Nucleus accumbens (tissue), 56 donors: ENCODE measurements around the gene BBS7.

ENCODE experiments used
- DNase-seq, 56 donors: peaks; one replicate each; lab custom pipeline; 2025; lab: John Stamatoyannopoulos, UW

Gene BBS7

DNA sequence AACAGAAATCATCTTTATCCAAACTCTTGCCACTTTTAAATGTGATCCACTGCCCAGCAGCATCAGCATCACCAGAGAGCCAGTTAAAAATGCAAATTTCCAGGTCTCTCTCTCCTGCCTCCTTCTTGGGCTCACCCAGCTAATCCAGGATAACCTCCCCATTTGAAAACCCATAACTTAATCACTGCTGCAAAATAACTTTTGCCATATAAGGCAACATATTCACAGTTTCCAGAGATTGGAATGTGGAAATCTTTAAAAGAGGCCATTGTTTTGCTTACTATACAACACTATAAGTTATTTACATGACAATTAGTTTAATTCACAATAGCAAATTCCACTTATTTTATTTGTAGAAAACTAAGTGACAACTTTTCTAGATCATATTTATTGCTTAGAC is 74.0 kb downstream of the BBS7 start:
- no peak for DNase-seq

DNA sequence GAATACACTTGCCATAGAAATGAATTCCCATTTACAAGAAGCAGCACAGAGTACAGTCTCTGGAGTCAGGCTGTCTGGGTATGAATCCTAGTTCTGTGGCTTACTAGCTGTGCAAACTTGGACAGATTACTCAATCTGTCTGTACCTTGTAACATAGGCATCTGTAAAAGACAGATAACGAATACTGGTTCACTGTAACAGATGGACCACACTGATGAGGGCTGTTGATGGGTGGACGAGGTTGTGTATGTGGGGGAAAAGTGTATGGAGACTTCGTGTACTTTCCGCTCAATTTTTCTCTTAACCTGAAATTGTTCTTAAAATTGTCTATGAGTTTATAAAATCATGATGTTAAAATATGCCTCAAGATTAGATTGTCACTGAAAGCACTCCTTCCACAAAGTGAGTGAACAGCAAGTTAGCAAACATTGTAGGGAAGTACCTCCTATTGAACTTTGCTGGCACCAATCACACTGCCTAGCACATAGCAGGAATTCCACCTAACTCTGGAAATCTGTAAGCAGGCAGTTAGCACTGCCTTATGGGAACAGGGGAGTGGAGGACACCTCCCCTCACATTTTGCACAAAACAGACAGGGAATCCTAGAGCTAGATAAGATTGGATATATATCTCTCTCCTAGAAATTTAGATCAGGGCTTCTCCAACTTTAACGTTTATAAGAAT is 75.6 kb downstream of the BBS7 start:
- DNase-seq: no peak

DNA sequence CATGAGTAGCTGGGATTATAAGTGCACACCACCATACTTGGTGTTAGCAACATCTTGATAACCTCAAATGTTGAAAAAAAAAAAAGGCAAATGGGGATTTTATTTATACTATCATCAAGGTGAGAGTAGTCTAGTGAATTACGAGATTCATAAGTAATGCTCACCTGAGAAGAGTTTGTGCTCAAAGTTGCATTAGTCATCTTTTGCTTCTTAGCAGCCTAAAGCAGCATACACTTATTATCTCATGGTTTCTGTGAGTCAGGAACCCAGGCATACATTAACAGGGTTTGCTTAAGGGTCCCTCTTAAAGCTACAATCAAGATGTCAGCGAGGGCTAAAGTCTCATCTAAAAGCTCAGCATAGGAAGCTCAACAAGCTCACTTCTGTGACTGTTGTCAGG is 77.3 kb downstream of the BBS7 start:
- DNase-seq: no peak

DNA sequence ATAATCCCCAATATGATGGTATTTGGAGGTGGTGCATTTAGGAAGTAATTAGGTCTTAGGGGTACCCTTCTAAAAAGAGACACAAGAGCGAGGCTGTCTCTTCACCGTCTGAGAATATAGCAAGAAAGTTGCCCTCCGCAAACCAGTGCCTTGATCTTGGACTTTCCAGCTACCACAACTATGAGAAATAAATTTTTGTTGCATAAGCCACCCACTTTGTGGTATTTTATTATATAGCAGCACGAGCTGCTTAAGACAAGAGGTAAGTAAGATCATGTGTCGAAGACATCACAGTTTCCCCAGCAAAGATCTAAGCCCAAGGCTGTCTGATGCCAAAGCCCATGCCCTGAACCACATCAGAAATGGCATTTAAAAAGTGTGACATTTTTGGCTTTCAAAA is 78.8 kb downstream of the BBS7 start:
- no peak for DNase-seq

DNA sequence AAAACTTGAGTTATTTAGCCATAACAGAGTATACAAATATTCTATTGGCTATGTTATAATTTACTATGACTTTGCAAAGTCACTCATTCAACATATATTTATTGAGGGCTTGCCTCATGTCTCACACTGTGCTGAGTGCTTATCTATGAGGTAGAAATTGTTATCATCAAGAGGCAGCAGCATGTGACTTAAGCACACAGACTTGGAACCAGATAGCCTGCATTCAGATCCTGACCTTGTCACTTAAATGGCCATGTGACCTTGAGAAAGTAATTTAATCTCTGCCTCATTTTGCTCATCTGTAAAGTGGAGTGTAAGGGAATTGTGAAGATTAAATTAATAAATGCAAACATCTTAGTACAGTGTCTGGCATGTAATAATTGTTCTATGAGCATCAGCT is 79.3 kb downstream of the BBS7 start:
- DNase-seq: no peak

DNA sequence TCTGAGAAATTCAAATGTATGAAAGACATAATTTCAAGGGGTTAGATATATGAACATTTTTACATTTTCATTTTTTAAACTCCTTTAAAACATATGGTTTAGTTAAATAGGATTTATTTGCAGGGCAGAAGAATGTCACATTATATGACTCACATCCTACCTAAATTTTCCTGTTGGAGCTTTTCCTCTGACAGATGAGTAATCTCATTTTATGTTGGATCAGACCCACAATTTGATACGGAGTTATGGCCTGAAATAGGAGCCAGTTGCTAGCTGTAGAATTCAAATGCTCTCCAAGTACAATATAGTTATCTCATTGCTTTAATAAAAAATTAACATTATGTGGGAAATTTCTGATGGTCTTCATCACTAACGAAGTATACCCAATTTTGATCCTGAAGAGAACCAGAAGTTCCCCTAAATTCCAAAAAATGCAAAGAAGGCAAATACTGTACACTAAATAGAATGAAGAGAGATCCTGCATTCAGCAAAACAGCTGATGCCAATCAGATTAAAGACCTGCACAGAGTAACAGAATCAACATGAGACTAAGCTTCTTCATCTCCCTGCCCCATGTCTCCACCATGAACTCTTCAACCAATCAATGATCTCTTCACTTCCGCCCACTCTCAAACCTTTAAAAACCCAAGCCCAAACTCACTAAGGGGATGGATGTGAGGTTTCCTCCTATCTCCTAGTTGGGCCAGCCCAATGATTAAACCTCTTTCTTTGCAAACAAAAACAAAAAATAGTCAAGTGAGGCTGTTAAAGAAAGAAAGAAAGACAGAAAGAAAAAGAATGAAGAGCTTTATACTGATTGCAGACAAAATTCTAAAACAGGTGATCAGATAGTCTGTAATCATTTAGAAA is 80.1 kb downstream of the BBS7 start:
- DNase-seq: no peak

DNA sequence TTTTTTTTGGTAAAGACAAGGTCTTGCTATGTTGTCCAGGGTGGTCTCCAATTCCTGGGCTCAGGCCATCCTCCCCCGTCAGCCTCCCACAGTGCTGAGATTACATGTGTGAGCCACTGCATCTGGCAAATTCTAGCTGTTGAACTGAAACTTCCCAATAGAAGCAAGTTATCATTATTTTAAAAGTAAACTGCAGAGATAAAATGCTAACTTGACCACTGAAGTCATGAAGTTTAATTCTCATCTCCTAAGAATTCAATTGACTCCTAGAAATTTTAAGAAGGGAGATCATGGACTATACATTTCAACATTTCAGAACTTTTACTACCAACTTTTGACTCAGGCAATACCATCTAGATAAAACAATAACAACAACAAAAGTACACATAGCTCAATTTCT is 80.8 kb downstream of the BBS7 start:
- DNase-seq: no peak

DNA sequence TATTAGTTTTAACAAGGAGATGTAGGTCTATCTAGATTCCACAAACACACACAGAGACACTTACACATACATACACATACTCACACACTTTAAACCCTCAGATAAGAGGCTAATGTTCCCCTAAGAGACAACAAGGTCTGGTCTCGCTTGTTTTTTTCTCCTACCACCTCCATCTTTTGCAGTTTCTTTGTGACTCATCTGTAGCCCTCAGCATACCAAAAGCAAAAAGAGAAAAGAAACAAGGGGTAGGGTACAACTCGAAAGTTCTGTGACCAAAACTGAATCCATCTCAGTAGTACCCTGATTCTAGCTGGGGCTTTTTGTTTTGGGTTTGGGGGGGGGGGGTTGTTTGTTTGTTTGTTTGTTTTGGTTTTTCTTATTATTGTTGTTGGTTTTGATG is 81.4 kb downstream of the BBS7 start:
- no peak for DNase-seq

DNA sequence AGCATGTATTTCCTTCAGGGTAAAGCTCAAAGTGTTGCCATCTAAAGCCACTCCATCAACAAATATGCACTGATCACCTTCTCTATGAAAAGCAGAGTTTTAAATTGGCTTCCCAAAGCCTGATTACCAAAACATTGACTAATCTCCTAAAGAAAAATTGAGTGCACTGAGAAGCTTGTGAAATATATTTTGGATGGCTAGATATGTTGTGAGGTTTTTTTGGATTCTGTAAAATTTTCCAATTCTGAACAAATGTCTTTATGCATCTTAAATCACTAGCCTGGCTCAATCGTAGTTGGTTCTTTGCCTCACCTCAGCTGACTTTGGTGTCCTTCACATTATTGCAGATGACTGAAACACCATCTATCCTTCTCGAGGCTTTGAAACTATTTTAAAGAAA is 84.1 kb downstream of the BBS7 start:
- no peak for DNase-seq

DNA sequence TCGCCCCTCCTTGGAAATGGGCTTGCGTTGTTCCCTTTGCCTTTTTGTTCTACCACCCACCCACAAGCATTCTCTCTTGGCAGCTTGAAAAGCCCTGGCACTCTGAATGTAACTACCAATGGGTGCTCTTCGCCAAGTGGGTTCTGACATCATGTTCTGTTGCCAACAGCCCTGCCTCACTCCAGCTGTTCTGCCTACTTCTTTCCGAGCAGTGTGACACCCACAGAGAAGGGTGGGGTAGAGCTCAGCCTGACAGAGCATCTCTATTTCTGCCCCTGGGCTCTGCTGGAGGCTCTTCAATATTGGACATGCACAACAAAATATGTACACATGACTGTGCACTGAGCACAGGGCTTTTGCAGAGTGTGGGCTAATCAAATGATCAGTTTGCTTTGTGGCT is 84.8 kb downstream of the BBS7 start:
- DNase-seq: peak in 19 of 56 donors; percentile 3 to 62 (median 20)

DNA sequence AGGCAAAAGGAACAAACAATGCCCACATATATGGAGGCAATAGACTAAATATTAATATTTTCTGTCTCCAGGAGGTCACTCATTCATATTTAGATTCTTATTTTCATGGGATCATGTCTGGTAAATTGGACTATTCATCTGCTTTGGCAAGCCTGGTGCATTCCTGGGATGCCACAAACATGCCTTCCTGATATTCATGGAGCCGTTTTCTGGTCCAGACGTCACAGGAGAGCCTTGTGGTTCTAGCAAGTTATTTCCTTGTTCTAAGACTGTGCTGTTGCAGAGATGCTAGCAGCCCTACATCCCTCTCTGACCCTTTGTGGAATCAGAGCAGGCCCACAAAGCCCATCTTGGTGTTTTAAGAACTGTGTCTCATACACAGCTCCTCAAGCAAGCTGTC is 85.3 kb downstream of the BBS7 start:
- no peak for DNase-seq

DNA sequence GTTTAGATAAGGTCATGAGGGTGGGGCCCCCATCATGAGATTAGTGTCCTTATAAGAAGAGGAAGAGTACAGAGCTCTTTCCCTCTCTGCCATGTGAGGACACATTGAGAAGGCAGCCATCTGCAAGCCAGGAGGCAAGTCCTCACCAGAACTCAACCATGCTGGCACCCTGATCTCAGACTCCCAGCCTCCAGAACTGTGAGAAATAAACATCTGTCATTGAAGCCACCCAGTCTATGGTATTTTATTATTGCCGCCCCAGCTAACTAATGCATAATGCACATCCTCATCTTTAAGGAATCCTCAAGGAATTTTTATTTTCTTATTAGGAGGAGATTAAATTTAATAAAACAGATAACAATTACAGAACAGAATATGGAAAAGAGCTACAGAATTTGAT is 85.9 kb downstream of the BBS7 start:
- DNase-seq: no peak

DNA sequence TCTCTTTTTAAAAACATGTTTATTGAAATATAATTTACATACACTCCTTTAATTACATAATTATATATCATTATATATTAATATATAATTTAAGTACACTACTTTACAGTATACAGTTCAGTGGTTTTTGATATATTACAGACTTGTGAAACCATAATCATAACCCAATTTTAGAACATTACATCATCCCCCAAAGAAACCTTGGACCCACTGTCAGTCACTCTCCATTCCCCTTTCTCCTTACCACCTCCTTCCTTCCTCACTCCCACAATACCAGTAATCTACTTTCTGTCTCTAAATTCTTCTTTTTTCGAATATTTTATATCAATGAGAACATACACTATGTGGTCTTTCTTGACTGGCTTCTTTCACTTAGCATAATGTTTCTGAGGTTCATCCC is 87.1 kb downstream of the BBS7 start:
- no peak for DNase-seq

DNA sequence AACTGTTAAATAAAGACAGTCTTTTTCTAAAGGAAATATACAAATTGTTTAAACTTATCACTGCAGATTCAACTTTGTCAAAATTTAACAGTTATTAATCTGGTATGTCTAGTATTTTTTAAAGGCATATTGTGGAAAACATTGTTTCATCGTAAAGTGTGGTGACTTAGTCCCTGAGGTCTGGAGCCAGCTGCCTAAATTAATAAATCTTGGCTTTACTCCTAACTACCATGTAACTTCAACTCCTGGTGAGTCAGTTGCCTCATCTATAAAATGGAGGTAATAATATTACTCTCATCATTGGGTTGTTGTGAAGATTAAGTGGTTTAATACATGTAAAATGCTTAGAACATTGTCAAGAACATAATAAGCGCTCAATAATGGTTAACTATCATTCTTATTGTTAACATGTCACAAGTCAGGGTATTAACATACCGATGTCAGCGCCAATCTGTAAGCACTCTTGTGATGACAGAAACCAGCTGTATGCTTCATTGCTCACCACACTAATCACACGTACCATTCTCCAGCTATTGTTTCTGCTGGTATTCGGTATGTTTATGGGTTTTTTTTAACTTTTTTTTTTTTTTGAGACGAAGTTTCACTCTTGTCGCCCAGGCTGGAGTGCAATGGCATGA is 91.2 kb downstream of the BBS7 start:
- no peak for DNase-seq

DNA sequence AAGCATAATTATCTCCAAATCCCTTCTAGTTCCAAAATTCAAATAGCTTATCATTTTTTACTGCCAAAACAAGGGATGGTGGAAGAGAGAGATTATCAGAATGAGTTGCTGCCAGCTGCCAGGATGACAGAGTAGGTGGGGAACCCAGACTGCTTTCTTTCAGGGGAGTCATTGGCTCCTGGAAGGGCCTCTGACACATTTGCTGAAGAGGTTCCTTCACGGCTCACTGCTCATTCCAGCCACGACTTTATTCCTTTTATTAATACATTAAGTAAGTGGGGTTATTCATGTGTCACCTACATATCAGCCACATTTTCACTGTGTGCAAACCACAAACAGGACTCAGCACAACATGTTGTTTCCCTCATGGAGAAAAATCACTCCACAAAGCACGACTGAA is 92.6 kb downstream of the BBS7 start:
- DNase-seq: no peak

DNA sequence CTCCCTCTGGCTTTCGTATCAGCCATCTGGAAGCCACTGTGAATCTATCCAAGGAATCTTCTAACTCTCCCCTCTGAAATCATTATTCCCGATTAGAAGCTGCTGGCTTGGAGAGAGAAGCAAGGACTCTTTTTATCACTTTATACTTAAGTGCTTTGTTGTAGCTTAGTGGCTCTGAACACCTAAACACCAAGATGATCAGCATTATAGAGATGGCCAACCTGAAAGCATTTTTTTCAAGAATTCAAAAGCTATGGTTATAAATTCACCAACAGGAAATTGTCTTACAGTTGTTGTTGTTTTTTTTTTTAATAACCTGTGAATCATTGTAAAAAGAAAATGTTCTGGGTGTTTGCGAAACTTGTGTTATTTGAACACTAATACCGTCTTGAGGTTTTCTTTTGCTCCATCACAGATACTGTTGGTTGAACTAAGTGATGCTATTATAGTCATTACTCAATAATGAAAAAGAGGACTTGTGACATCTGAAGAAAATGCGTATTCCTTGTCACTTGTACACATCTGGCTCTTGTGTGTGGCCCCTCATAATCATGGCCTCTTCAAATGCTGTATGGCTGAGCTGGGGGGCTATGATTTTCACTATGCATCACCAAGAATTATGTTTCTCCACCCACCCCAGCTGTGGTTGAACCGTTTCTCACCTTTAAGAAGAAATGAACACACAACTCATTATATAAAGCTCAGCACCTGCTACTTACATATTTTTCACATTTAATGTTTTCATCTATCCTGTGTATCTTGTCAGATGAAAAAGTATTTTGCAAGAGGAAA is 93.5 kb downstream of the BBS7 start:
- DNase-seq: no peak
